H9 (cell line): ENCODE measurements around the gene CEMIP. TPM values are rescaled to one million over a fixed set of nuclear protein-coding genes. Genes with fewer than 3 reads are reported as not detected.

Experiments used
- DNase-seq: peaks from one replicate; pipeline ENCODE4 v3.0.0-alpha.2; 2017
- H2AFZ ChIP-seq: one replicate; pipeline ENCODE4 v1.6.1; 2013; ENCODE audit warnings: mild to moderate bottlenecking, low read length, control low read depth, moderate library complexity
- H2AK5ac ChIP-seq: 2 replicates; pipeline ENCODE4 v1.6.1; 2013; ENCODE audit warnings: low read length, control low read depth, mixed read lengths; ENCODE audit not compliant: insufficient read length
- H2BK120ac ChIP-seq: one replicate; pipeline ENCODE4 v1.6.1; 2013; ENCODE audit warnings: low read depth, mild to moderate bottlenecking, low read length, control low read depth, inconsistent platforms; ENCODE audit not compliant: poor library complexity, severe bottlenecking
- H2BK12ac ChIP-seq: 2 replicates; pipeline ENCODE4 v1.6.1; 2013; ENCODE audit warnings: low read length, control low read depth, mixed read lengths, low read depth; ENCODE audit not compliant: insufficient read length
- H2BK15ac ChIP-seq: 2 replicates; pipeline ENCODE4 v1.6.1; 2013; ENCODE audit warnings: low read depth, low read length, control low read depth
- H2BK20ac ChIP-seq: one replicate; pipeline ENCODE4 v1.6.1; 2013; ENCODE audit warnings: low read depth, mild to moderate bottlenecking, low read length, control low read depth, inconsistent platforms; ENCODE audit not compliant: poor library complexity, severe bottlenecking
- H2BK5ac ChIP-seq: 2 replicates; pipeline ENCODE4 v1.6.1; 2013; ENCODE audit warnings: low read length, control low read depth, mixed read lengths; ENCODE audit not compliant: insufficient read length
- H3K14ac ChIP-seq: 2 replicates; pipeline ENCODE4 v1.6.1; 2013; ENCODE audit warnings: low read length, control low read depth; ENCODE audit not compliant: insufficient read depth
- H3K18ac ChIP-seq: 2 replicates; pipeline ENCODE4 v1.6.1; 2013; ENCODE audit warnings: low read depth, mild to moderate bottlenecking, mixed read lengths, low read length, control low read depth; ENCODE audit not compliant: insufficient read length
- H3K23ac ChIP-seq: 2 replicates; pipeline ENCODE4 v1.6.1; 2013; ENCODE audit warnings: low read length, control low read depth, mixed read lengths, low read depth; ENCODE audit not compliant: insufficient read length
- H3K23me2 ChIP-seq: 2 replicates; pipeline ENCODE4 v1.6.1; 2013; ENCODE audit warnings: low read depth, mild to moderate bottlenecking, mixed read lengths, low read length, control low read depth; ENCODE audit not compliant: insufficient read length, poor library complexity, severe bottlenecking
- H3K27ac ChIP-seq: 2 replicates; pipeline ENCODE4 v1.5.1; 2013; ENCODE audit warnings: low read length, control low read depth, mixed read lengths, low read depth; ENCODE audit not compliant: insufficient read length
- H3K27me3 ChIP-seq: 2 replicates; pipeline ENCODE4 v1.6.1; 2013; ENCODE audit warnings: low read length, control low read depth, inconsistent platforms; ENCODE audit not compliant: insufficient read depth
- H3K4ac ChIP-seq: 2 replicates; pipeline ENCODE4 v1.6.1; 2013; ENCODE audit warnings: low read depth, mild to moderate bottlenecking, control low read depth, inconsistent platforms, low read length, moderate library complexity
- H3K4me1 ChIP-seq: 2 replicates; pipeline ENCODE4 v1.6.1; 2013; ENCODE audit warnings: low read length, control low read depth, inconsistent platforms; ENCODE audit not compliant: insufficient read depth
- H3K4me2 ChIP-seq: 2 replicates; pipeline ENCODE4 v1.6.1; 2013; ENCODE audit warnings: low read length, control low read depth, mixed read lengths; ENCODE audit not compliant: insufficient read length, insufficient read depth
- H3K56ac ChIP-seq: 2 replicates; pipeline ENCODE4 v1.6.1; 2013; ENCODE audit warnings: low read depth, mild to moderate bottlenecking, mixed read lengths, low read length, control low read depth; ENCODE audit not compliant: insufficient read length
- H3K79me1 ChIP-seq: 2 replicates; pipeline ENCODE4 v1.6.1; 2013; ENCODE audit warnings: low read depth, mild to moderate bottlenecking, moderate library complexity, low read length, control low read depth, inconsistent platforms; ENCODE audit not compliant: insufficient read depth, poor library complexity, severe bottlenecking
- H3K79me2 ChIP-seq: 2 replicates; pipeline ENCODE4 v1.6.1; 2013; ENCODE audit warnings: low read length, control low read depth, inconsistent platforms; ENCODE audit not compliant: insufficient read depth
- H3K9ac ChIP-seq: 2 replicates; pipeline ENCODE4 v1.6.1; 2013; ENCODE audit warnings: low read length, control low read depth, mixed read lengths; ENCODE audit not compliant: insufficient read length; ENCODE audit errors: extremely low read depth
- H3K9me3 ChIP-seq: one replicate; pipeline ENCODE4 v1.6.1; 2013; ENCODE audit warnings: low read depth, low read length, inconsistent platforms; ENCODE audit not compliant: control insufficient read depth
- H3T11ph ChIP-seq: one replicate; pipeline ENCODE4 v1.6.1; 2013; ENCODE audit warnings: mild to moderate bottlenecking, low read length, control low read depth, inconsistent platforms
- H4K20me1 ChIP-seq: one replicate; pipeline ENCODE4 v1.6.1; 2013; ENCODE audit not compliant: control insufficient read depth, insufficient read length, insufficient read depth
- H4K5ac ChIP-seq: 2 replicates; pipeline ENCODE4 v1.6.1; 2013; ENCODE audit warnings: low read depth, mild to moderate bottlenecking, mixed read lengths, low read length, control low read depth; ENCODE audit not compliant: insufficient read length
- H4K8ac ChIP-seq: replicated peaks from 2 replicates; pipeline ENCODE4 v1.6.1; 2013; ENCODE audit warnings: low read length, control low read depth, mixed read lengths, low read depth; ENCODE audit not compliant: insufficient read length
- H4K91ac ChIP-seq: 2 replicates; pipeline ENCODE4 v1.6.1; 2013; ENCODE audit warnings: low read depth, mild to moderate bottlenecking, moderate library complexity, mixed read lengths, low read length, control low read depth; ENCODE audit not compliant: insufficient read length
- H3K27ac Mint-ChIP-seq, 3 experiments: 2 replicates in 2 of 3; 3 replicates in 1 of 3; pipeline ENCODE4 v1.8.0; 2020 to 2021; ENCODE audit warnings: mixed read lengths in 3 of 3, mild to moderate bottlenecking in 1 of 3, moderate library complexity in 1 of 3
- H3K27me3 Mint-ChIP-seq: 2 replicates; pipeline ENCODE4 v1.8.0; 2021; ENCODE audit warnings: low read depth, mild to moderate bottlenecking, moderate library complexity, mixed read lengths
- H3K36me3 Mint-ChIP-seq, 3 experiments: 2 replicates in 2 of 3; 3 replicates in 1 of 3; pipeline ENCODE4 v1.8.0; 2020 to 2021; ENCODE audit warnings: low read depth in 3 of 3, mixed read lengths in 3 of 3; ENCODE audit not compliant: insufficient read depth in 1 of 3
- H3K4me1 Mint-ChIP-seq, 2 experiments: 2 replicates each; pipeline ENCODE4 v1.8.0; 2020; ENCODE audit warnings: mixed read lengths in 2 of 2
- H3K4me3 Mint-ChIP-seq, 2 experiments: 2 replicates in 1 of 2; 3 replicates in 1 of 2; pipeline ENCODE4 v1.8.0; 2020 to 2021; ENCODE audit warnings: mild to moderate bottlenecking in 2 of 2, mixed read lengths in 2 of 2, moderate library complexity in 1 of 2
- H3K9me3 Mint-ChIP-seq, 2 experiments: 2 replicates in 1 of 2; 3 replicates in 1 of 2; pipeline ENCODE4 v1.8.0; 2020; ENCODE audit warnings: mild to moderate bottlenecking in 2 of 2, mixed read lengths in 2 of 2, moderate library complexity in 1 of 2
- WGBS: extraction: QIAGEN DNeasy Blood & Tissue Kit; methylation state at CpG from one replicate; pipeline ENCODE4 v1.1.7; 2013; ENCODE audit warnings: missing lambda C conversion rate, low lambda C conversion rate, mixed read lengths; ENCODE audit not compliant: insufficient read length; ENCODE audit errors: extremely low coverage; 5-methylcytosine and 5-hydroxymethylcytosine counted together
- total RNA-seq: library from RNA; stranded (reverse); gene quantifications from 2 replicates; pipeline ENCODE4 v1.2.1, GENCODE V29; 2021
- TF ChIP-seq, protein P1 (sequence below): fragments of 200-600 bp; sonication (generic); conservative IDR thresholded peaks from 3 replicates; pipeline ENCODE4 v1.8.0; 2021; ENCODE audit warnings: antibody characterized with exemption, mild to moderate bottlenecking

The CEMIP gene
- total RNA-seq, 1 experiment from 2014 or later = 0.09 TPM

DNA sequence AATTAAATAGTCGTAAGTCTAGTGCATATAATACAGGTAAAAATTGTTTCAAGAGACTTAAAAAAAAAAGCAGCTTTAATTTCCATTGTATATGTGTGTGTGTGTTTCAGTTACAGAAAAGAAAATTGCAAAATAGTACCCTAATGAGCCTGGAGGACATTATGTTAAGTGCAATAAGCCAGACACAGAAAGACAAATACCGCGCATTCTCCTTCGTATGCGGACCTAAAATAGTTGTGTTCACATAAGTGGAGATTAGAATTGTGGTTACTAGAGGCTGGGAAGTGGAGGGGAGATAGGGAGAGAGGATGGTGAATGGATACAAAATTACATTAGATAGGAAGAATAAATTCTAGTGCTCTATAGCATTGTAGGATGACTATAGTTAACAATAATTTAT, 206.8 kb downstream of the CEMIP start:
- peaks cover 21% of the 10 kb centered on the region for H3K79me1 ChIP-seq
- no peak overlapping the region for H3K4ac ChIP-seq
- no peak overlapping the region for H3K18ac ChIP-seq
- no peak for DNase-seq
- no peak overlapping the region for H3K56ac ChIP-seq
- Mint-ChIP-seq H3K36me3 (peaks cover 9 to 18% (median 10%) of the 10 kb centered on the region in 3 experiments), H3K27ac (no peak overlapping the region), H3K4me3 (no peak overlapping the region; a peak in 1 of 5 replicates), H3K4me1 (peaks cover 27 to 36% of the 10 kb centered on the region in 2 experiments), H3K27me3 (no peaks in the 10 kb centered on the region), H3K9me3 (no peaks in the 10 kb centered on the region)
- H2AFZ ChIP-seq = no peak overlapping the region
- H3K4me1 ChIP-seq = peaks cover 2% of the 10 kb centered on the region; the same call in 1 of the 2 replicates
- H3K9me3 ChIP-seq = no peaks in the 10 kb centered on the region
- H3K23ac ChIP-seq = no peak overlapping the region
- no peaks in the 10 kb centered on the region for H4K20me1 ChIP-seq
- H3K23me2 ChIP-seq = peaks cover 8% of the 10 kb centered on the region
- no peak overlapping the region for H2AK5ac ChIP-seq
- no peaks in the 10 kb centered on the region for H3K27me3 ChIP-seq
- H3K79me2 ChIP-seq = peaks cover 39% of the 10 kb centered on the region
- H4K5ac ChIP-seq = no peak overlapping the region
- H2BK12ac ChIP-seq = no peak overlapping the region
- no peak overlapping the region for H3K4me2 ChIP-seq
- no peak overlapping the region for H3T11ph ChIP-seq
- H4K91ac ChIP-seq = no peak overlapping the region
- no peak overlapping the region for H2BK120ac ChIP-seq
- WGBS = no CpG with 5 or more reads among the region's 5 CpGs
- no peak overlapping the region for H4K8ac ChIP-seq
- H3K27ac ChIP-seq = no peak overlapping the region
- H3K9ac ChIP-seq = no peak overlapping the region
- TF ChIP-seq, protein P1, sequence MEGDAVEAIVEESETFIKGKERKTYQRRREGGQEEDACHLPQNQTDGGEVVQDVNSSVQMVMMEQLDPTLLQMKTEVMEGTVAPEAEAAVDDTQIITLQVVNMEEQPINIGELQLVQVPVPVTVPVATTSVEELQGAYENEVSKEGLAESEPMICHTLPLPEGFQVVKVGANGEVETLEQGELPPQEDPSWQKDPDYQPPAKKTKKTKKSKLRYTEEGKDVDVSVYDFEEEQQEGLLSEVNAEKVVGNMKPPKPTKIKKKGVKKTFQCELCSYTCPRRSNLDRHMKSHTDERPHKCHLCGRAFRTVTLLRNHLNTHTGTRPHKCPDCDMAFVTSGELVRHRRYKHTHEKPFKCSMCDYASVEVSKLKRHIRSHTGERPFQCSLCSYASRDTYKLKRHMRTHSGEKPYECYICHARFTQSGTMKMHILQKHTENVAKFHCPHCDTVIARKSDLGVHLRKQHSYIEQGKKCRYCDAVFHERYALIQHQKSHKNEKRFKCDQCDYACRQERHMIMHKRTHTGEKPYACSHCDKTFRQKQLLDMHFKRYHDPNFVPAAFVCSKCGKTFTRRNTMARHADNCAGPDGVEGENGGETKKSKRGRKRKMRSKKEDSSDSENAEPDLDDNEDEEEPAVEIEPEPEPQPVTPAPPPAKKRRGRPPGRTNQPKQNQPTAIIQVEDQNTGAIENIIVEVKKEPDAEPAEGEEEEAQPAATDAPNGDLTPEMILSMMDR = no peak
- H2BK15ac ChIP-seq = no peak overlapping the region
- no peak overlapping the region for H2BK20ac ChIP-seq
- no peak overlapping the region for H3K14ac ChIP-seq
- H2BK5ac ChIP-seq = no peak overlapping the region
